Activated T-cell treated with anti-CD3 and anti-CD28 coated beads for 4 hours (primary cell): ENCODE data around the gene ADAMTS13.

ENCODE experiments used
- DNase-seq: peaks from one replicate; pipeline ENCODE4 v3.0.0-alpha.2; 2020

Gene ADAMTS13

GRCh38 chr9:133474853-133475252 is 52.7 kb downstream of the ADAMTS13 start:
- no peak for DNase-seq

DNA sequence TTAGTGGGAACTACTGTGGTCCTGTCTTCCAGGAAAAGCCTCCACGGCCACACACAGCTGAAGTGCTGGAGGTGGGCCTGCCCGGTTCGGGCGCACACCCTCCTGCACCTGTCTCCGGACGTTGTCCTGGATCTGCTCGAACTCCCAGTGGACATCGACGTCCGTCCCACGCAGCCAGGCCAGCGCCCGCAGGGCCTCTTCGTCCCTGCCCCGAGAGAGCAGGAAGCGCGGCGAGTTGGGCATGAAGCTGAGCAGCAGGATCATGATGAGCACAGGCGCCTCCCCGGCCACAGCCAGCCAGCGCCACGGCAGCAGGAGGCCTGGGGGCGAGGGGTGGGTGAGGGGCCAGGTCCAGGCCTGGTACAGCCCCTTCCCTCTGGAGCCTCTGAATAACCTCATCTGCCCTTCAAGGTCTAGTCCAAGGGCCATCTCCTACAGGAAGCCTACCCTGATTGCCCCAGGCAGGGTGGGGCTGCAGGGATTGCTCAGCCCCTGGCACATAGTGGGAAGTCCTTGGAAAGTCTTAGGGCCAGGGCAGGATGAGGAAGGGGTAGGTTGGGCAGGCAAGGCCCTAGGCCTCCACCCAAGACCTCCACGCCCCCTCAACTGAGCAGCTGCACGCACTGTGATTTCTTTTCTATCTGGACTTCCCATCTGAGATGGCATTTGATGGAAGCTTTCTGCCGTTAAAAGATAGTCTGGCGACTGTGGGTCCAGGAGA is 53.3 kb downstream of the ADAMTS13 start:
- no peak for DNase-seq

DNA sequence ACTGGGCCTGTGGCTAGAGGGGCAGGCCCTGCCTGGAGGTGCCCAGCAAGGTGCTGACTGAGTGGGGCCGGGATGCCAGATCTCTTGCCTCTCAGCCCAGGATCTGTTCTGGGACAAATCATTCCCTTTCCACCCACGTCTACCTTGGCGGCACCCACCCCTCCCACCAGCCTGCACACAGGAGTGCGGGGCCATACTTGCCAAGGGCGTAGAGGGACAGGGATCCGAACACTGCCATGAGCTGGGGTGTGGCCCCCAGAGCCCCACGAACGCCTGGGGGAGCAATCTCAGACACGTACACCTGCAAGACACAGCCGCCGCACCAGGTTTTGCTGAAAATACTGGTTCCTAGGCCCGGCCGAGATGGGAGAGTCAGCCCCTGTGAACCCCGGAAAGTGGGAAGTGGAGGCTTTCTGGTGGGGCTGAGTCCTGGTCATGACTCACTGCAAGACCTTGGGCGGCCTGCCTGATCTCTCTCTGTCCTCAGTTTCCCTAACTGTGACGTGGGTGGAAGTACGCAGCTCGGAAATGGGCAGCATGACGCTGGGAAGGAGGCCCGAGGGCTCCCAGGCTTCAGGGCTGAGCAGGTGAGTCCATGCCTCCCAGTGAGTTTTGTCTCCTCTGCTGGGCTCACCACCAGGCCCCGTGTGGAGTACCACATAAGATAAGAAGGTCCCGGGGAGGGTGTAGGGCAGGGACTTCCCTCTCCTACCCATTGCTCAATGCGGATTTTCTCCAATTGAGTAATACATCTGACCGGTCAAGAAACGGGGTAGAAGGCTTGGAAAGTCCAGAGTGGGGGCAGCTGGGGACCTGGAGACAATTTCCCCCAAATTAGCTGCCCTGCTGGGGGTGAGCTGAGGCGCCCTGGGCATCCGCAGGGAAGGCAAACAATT is 54.1 kb downstream of the ADAMTS13 start:
- DNase-seq: no peak

GRCh38 chr9:133476941-133477340 is 54.8 kb downstream of the ADAMTS13 start:
- no peak for DNase-seq

GRCh38 chr9:133477461-133477860 is 55.3 kb downstream of the ADAMTS13 start:
- DNase-seq: no peak

- DNase-seq: no peak
These were observed 56.1 kb downstream of the ADAMTS13 start for GRCh38 chr9:133477992-133478850.

DNA sequence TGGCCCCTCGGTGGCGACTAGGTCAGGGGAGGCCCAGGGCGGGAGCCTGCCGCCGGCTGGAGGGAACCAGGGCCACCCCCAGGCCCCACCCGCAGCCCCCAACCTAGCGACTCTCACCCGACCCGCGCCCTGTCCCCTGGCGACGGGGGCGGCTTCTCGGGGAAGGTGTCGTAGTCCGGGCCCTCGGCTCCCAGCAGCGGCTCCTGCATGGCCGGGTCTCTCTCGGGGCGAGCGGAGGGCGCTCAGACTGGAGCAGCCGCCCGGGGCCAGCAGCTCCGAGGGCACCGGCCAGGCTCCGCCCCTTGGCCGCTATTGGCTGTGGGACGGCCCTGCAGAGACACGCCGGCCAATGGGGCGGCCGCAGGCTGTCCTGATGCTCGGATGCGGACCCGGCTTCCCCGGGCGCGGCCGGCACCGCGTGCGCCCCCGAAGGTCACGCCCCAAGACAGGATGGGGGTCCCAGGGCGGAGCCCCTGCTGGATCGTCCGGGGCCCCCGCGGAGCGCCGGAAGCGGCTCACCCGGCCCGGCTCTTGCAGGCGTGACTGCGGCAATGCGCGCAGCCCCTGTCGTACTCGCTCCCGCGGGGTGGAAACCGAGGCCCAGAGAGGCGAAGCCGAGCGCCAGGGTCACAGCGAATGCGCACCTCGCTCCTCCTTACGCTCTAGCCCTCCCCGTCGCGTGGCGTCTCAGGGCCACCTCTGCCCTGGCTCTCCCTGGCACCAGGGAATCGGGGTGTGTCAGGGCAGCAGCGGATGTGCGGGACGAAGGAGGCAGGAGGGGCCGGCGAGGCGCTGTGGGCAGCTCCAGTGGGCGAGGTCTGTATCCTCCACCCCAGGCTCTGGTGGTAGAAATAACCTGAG is 56.9 kb downstream of the ADAMTS13 start, which contains the start of gene SLC2A6:
Gene SLC2A6, minus strand, starts transcription at position 249 of the 861 bp plus-strand sequence. Its CDS starts 40 bp downstream, at position 209.
- peak; percentile 60 for DNase-seq

DNA sequence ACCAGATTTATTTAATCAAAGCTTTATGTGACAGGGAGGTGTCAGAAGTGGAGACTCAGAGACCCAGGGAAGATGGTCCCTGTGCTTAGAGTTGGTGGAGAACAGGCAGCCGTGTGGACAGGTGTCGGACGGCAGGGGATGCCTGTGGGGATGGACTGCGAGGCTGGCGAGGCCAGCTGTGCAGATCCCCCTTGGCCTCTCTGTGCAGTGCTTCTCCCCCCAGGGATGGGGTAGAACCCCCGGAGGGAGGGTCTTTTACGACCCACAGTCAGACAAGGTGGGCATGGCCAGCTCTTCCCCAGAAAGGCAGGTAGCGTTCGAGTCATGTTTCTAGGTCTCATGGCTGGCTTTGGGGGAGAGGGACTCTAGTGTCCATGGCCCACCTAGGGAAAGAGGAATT is 61.4 kb downstream of the ADAMTS13 start:
- no peak for DNase-seq

DNA sequence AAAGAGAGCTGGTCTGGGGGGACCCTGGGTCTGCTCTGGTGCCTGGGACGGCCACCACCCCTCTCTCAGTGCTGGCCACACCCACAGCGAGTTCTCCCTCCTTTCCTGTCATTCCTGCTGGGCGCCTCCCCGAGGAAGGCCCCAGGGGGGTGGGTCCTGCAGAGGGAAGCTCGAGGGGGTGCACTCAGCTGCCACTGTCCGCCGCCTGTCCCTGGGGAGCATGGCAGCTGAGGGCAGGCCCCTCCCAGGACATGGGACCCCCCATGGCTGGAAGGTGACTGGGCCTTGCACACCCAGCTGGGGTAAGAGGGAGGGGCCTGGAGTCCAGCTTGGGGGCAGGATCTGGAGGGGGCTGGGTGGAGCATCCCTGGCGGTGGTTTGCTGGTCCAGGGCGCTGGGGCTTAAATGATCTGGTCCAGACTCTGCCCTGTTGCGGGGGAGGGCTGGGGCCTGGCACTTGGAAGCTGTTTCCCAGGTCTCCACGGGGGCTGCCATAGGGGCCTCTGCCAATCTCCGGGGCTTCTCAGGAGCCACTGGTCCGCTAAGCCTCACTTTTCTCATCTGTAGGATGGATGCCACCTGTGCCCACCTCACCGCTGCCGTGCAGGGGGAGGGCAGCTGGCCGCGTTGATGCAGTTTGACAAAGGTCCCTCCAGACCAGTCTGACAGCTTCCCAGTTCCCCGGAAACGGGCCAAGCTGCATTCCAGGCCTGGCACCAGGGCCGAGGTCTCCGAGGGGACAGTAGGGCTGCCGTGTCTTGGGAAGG is 62.7 kb downstream of the ADAMTS13 start:
- no peak for DNase-seq

DNA sequence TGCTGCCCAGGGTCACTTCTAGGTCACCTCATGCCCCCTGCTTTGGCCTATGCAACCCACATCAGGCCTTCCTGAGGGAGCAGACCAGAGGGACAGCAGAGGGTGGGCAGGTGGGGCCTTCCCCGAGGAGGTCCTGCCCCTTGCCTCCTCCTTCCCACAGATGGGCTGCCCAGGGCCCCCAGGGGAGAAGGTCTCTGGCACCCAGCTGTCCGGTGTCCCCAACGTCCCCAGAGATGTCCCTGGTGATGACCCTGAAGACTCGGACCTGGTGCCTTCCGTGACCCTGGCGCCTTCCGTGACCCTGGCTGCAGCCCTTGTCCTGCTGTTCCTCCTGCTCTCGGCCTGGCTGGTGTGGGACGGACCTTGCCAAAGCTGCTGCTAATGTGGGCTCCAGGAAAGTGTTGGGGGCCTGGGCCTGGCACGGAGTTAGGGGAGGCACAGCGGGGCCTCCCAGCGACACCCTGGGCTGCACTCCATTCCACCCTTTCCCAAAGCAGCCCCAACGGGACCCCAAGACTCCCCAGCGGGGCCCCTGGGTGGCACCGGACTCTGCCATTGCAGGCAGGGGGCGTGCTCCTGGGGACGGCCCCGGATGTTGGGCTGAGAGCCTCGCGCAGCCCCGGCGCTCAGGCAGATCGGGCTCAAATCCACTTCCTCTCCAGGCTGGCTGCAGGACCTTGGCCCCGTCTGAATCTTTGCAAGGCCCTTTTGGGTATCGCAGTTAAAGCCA is 63.5 kb downstream of the ADAMTS13 start:
- DNase-seq: no peak

DNA sequence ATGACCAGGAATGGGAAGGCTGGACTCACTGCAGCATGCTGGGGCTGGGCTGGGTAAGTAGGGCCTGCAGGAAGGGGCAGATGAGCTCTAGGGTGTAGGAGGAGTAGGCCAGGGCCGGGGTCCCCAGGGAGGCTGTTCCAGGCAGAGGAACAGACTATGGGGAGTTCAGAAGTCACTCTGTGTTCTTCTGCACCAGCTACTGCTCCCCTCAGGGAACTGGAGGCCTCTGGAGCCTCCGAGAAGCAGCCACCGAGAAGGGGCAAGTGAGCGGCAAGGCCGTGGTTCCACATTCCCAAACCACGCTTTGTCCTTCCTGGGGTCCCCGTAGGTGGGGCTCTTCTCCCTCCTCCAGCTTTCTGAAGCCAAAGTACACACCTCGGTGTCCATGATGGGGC is 65.2 kb downstream of the ADAMTS13 start:
- no peak for DNase-seq

DNA sequence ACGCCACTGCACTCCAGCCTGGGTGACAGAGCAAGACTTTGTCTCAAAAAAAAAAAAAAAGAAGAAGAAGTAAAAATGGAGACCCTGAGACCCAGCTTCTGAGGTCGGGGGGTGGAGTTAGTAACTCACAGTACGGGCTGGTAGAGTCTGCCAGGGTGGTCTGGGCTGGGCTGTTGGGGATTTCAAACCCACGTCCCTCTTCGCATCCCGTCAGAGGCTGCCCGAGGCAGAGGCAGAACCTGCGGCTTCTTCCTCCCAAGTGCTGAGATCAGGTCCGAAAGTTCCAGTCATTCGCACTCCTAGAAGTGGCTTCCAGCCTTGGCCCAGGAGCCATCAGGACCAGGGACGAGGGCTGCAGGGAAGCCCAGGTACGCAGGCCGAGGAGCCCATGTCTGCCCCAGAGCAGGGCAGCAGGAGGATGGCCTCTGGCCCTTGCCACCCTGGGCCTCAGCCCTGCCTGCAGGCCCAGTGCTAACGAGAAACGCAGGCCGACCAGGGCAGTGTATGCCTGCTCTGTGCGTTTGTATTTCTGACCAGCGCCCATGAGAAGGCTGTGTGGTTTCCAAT is 66.6 kb downstream of the ADAMTS13 start:
- DNase-seq: no peak

GRCh38 chr9:133489253-133490190 is 67.4 kb downstream of the ADAMTS13 start:
- no peak for DNase-seq

DNA sequence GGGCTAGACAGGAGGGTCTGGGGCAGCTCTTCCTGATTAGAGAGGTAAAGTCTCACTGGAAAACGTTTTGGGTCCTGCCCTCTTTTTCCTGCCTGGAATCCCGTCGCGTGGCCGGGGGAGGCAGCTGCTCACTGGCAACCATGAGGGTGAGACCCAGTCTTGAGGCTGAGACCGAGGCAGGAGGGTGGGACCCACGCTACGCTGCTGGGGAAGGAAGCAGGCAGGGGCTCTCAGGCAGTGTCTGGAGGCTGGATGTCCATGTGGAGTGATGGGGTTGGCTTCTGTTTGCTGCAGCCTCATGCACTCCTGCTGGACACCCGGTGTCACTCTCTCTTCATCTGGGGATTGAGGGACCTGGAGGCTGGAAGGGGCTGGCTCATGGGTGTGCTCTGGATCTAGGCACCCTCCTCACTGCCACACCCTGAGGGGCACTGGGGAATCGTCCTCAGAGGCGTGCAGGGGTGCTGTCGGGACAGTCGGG is 68.1 kb downstream of the ADAMTS13 start:
- no peak for DNase-seq

GRCh38 chr9:133490865-133491655 is 68.9 kb downstream of the ADAMTS13 start:
- no peak for DNase-seq

GRCh38 chr9:133491656-133491925 is 69.4 kb downstream of the ADAMTS13 start:
- no peak for DNase-seq

DNA sequence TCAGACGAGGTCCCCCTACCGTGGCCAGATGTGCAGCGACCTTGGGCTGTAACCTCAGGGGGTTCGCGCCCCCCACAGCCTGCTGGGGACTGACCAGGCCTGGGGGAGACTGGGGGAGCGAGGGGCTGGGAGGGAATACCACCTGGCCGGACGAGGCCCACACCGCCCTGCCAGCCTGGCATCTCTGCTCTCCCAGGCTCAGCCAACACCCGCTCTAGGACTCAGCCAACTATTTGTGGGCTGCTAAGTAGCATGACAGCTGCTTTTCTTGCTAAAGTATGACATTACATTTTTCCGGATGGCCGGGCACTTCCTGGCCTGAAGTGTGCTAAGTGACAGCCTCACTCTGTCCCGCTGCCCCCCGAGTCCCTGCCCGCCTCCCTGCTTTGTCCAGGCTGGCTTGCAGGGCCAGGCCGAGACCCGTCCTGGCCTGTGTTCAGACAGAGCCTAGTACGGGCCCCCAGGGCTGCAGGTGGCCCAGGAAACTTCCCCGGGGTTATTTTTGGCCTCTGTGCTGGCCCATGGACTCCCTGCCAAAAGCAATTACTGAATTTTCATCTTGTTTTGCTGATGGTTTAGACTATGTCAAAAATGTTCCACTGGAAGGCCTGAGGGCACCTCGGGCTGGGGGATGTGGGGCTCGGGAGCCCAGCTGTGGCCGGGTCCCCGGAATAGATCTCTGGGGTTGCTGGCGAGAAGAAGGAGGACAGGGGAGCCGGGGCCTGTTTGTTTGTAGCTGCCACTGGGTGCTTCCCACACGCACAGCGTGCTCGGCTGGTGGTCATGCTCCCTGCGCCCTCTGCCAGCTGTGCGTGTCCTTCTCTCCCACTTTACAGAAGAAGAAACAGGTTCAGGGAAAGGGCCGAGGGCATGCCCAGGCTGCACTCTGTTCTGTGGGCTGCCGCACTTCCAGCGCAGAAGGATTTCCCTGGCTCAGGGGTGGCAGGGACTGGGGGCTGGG is 70.2 kb downstream of the ADAMTS13 start:
- DNase-seq: no peak
